Measurements from ENCODE around the gene POGZ. TPM values are rescaled to one million over a fixed set of nuclear protein-coding genes. Genes with fewer than 3 reads are reported as not detected.

The POGZ gene
- polyA plus RNA-seq, 2 of the 4 experiments (the other 2 are of a cell fraction), result 20.8 to 44.1 TPM

- FAIRE-seq (no peak), DNase-seq (ENCODE audit: low read depth in 1 of 2, low spot score in 1 of 2) (peak; percentile 76 to 91), ATAC-seq (peak; percentile 84)
- Histone ChIP-seq H3K4me2 (peak overlapping the region; percentile 69), H3K4me3 (peak overlapping the region; percentile 59), H3K4me1 (peaks cover 29% of the 10 kb centered on the region), H3K27ac (peak overlapping the region; percentile 97 to 98), H3K9me3 (no peaks in the 10 kb centered on the region)
- ChIA-PET POLR2A (interaction anchor here (0.6 to 1.8 kb wide), 12 partner anchors 15 to 886 kb away, joined by 3 to 15 read pairs (median 4); partner anchors contain the start of genes CGN, MRPL9 and TUFT1), CTCF (interaction anchor here (1.0 to 1.2 kb wide), 2 partner anchors 9 to 15 kb away, joined by 3 read pairs; no protein-coding TSS in a partner anchor)
- 0% methylated on average over 10 of the region's 77 CpGs for WGBS (ENCODE audit: missing lambda C conversion rate)
- TF ChIP-seq PHF8 (IDR thresholded peaks at IDR 0.05; ENCODE audit: borderline replicate concordance, low read depth), result no peak
- no peak for TF ChIP-seq RCOR1 (IDR thresholded peaks at IDR 0.05; ENCODE audit: low read depth, low read length)
These were observed 428 bp downstream of the POGZ start for GRCh38 chr1:151458802-151459330.

GRCh38 chr1:151457911-151458801, 1.1 kb downstream of the POGZ start:
- no peak for FAIRE-seq
- POLR2A ChIA-PET, result interaction anchor here (0.6 to 1.8 kb wide), 7 partner anchors 14 to 260 kb away, joined by 4 to 15 read pairs (median 6); partner anchors contain the start of gene CGN
- TF ChIP-seq, protein P1, sequence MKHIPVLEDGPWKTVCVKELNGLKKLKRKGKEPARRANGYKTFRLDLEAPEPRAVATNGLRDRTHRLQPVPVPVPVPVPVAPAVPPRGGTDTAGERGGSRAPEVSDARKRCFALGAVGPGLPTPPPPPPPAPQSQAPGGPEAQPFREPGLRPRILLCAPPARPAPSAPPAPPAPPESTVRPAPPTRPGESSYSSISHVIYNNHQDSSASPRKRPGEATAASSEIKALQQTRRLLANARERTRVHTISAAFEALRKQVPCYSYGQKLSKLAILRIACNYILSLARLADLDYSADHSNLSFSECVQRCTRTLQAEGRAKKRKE (CRISPR knock-in tag; IDR thresholded peaks at IDR 0.05; ENCODE audit: low read depth), result no peak
- no peak for TF ChIP-seq EHF (CRISPR knock-in tag; IDR thresholded peaks at IDR 0.05)
- TF ChIP-seq TFCP2L1 (CRISPR knock-in tag; IDR thresholded peaks at IDR 0.05), result 0 out of 2 replicates have a peak, but pooled peaks have one; percentile 11
- TF ChIP-seq FOSL2 (IDR thresholded peaks at IDR 0.05), result no peak
- TF ChIP-seq FOSL2 (CRISPR knock-in tag; IDR thresholded peaks at IDR 0.05), result no peak
- peak; percentile 43 to 72; a peak in 3 of 4 replicates for TF ChIP-seq CEBPB (IDR thresholded peaks at IDR 0.05)
- no peak for TF ChIP-seq SREBF2 (IDR thresholded peaks at IDR 0.05)
- TF ChIP-seq POLR2A (IDR thresholded peaks at IDR 0.05; ENCODE audit: low read length), result 0 out of 2 replicates have a peak, but pooled peaks have one; percentile 26
- TF ChIP-seq NFE2L2 (conservative IDR thresholded peaks at IDR 0.05; ENCODE audit: low read length), result no peak
- no peak for TF ChIP-seq KDM1A (IDR thresholded peaks at IDR 0.05; ENCODE audit: low read depth)
- TF ChIP-seq CHD2 (IDR thresholded peaks at IDR 0.05; ENCODE audit: low read length, partially characterized antibody), result peak; percentile 74
- no peak for TF ChIP-seq ZSCAN20 (CRISPR knock-in tag; IDR thresholded peaks at IDR 0.05)
- peak; percentile 47; the same call in 1 of the 2 replicates for TF ChIP-seq PHF8 (IDR thresholded peaks at IDR 0.05; ENCODE audit: borderline replicate concordance, low read depth)
- no peak for TF ChIP-seq ESRRA (IDR thresholded peaks at IDR 0.05; ENCODE audit: borderline replicate concordance, low read length)
- TF ChIP-seq, protein P2, sequence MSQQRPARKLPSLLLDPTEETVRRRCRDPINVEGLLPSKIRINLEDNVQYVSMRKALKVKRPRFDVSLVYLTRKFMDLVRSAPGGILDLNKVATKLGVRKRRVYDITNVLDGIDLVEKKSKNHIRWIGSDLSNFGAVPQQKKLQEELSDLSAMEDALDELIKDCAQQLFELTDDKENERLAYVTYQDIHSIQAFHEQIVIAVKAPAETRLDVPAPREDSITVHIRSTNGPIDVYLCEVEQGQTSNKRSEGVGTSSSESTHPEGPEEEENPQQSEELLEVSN (IDR thresholded peaks at IDR 0.05; ENCODE audit: borderline replicate concordance, low read depth), result no peak
- TF ChIP-seq, protein P3, sequence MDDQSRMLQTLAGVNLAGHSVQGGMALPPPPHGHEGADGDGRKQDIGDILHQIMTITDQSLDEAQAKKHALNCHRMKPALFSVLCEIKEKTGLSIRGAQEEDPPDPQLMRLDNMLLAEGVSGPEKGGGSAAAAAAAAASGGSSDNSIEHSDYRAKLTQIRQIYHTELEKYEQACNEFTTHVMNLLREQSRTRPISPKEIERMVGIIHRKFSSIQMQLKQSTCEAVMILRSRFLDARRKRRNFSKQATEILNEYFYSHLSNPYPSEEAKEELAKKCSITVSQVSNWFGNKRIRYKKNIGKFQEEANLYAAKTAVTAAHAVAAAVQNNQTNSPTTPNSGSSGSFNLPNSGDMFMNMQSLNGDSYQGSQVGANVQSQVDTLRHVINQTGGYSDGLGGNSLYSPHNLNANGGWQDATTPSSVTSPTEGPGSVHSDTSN (IDR thresholded peaks at IDR 0.05), result peak; percentile 79
- 0 out of 2 replicates have a peak, but pooled peaks have one; percentile 22 for TF ChIP-seq MAZ (IDR thresholded peaks at IDR 0.05; ENCODE audit: borderline replicate concordance, low read depth, low read length)
- no peak for TF ChIP-seq TP53 (CRISPR knock-in tag; IDR thresholded peaks at IDR 0.05)
- no peak for TF ChIP-seq NPAS2 (CRISPR knock-in tag; IDR thresholded peaks at IDR 0.05; ENCODE audit: borderline replicate concordance)
- no peak for TF ChIP-seq POLR2AphosphoS2 (conservative IDR thresholded peaks at IDR 0.05; ENCODE audit: low read length)
- 0 out of 2 replicates have a peak, but pooled peaks have one; percentile 53 for TF ChIP-seq RARB (CRISPR knock-in tag; IDR thresholded peaks at IDR 0.05)
- TF ChIP-seq JUN (IDR thresholded peaks at IDR 0.05), result peak in 1 of 2 experiments; percentile 66; a peak in 4 of 5 replicates
- no peak for TF ChIP-seq RFX5 (IDR thresholded peaks at IDR 0.05)
- no peak for TF ChIP-seq HEYL (CRISPR knock-in tag; IDR thresholded peaks at IDR 0.05)
- TF ChIP-seq USF2 (IDR thresholded peaks at IDR 0.05), result no peak
- TF ChIP-seq ZFP36 (IDR thresholded peaks at IDR 0.05; ENCODE audit: borderline replicate concordance, partially characterized antibody), result no peak
- no peak for TF ChIP-seq JUNB (IDR thresholded peaks at IDR 0.05)
- TF ChIP-seq CHD4 (IDR thresholded peaks at IDR 0.05; ENCODE audit: borderline replicate concordance), result no peak
- no peak for TF ChIP-seq MYC (IDR thresholded peaks at IDR 0.05; ENCODE audit: borderline replicate concordance, low read length)
- TF ChIP-seq, protein P4, sequence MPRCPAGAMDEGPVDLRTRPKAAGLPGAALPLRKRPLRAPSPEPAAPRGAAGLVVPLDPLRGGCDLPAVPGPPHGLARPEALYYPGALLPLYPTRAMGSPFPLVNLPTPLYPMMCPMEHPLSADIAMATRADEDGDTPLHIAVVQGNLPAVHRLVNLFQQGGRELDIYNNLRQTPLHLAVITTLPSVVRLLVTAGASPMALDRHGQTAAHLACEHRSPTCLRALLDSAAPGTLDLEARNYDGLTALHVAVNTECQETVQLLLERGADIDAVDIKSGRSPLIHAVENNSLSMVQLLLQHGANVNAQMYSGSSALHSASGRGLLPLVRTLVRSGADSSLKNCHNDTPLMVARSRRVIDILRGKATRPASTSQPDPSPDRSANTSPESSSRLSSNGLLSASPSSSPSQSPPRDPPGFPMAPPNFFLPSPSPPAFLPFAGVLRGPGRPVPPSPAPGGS (IDR thresholded peaks at IDR 0.05), result peak; percentile 35; the same call in 1 of the 3 replicates
- TF ChIP-seq HOXB13 (CRISPR knock-in tag; IDR thresholded peaks at IDR 0.05; ENCODE audit: low read depth), result no peak

More at GRCh38 chr1:151457911-151458801, 1.1 kb downstream of the POGZ start:
- CTCF ChIA-PET, result interaction anchor here (0.7 to 1.0 kb wide), 2 partner anchors 8 to 379 kb away, joined by 3 read pairs; no protein-coding TSS in a partner anchor
- H3K4me3 ChIP-seq, result peak overlapping the region; percentile 59
- 1% methylated on average over 29 of the region's 69 CpGs for WGBS (ENCODE audit: missing lambda C conversion rate)
- peak overlapping the region; percentile 70 for H3K4me2 ChIP-seq
- H3K9me3 ChIP-seq, result no peaks in the 10 kb centered on the region
- peak overlapping the region; percentile 97 to 98 for H3K27ac ChIP-seq
- ATAC-seq (peak; percentile 65 to 71), DNase-seq (ENCODE audit: low read depth in 1 of 2, low spot score in 1 of 2) (peak; percentile 76 to 92)
- H3K4me1 ChIP-seq, result peaks cover 29% of the 10 kb centered on the region
